ENCODE results near the gene CD99L2. TPM values are rescaled to one million over a fixed set of nuclear protein-coding genes. Genes with fewer than 3 reads are reported as not detected.

CD99L2 gene
- polyA plus RNA-seq, 3 donors, result 16.7 to 46.0 (median 44.1) TPM

DNA sequence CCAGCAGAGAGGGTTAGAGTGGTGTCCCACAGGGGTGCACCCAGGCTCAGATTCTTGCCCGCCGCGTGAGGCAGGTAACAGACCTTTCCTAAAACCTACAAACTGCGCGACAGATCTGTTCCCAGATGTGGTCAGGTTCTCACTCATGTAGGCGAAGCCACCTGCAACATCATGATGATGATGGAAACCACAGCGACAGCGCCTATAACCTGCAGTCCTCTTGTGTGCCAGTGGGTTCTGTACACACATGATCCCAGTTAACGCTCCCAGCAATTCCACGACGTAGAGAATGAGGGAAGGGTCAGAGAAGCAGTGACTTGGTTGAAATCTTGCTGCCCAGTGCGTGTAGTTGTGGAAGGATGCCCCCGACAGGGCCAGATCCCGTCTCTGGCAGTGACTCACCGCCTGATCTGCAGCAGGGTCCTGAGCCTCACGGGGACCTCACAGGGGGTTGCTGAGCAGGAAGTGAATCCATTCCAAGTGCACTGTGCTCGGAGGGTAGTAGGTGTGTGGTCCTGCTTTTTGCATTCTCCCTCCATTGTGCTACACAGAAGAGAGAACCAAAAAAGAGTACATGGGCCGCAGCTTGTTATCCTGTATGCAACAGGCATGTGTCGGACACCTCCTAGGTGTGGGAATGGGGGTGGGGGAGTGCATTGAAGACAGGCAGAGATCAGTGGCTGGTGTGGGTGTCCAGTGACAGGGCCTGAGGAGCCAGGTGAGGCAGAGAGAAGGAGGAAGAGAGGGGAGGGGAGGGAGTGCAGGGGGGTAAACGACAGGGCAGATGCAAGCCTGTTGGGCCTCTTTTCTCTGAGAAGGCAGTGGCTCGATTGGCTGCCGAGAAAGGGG is 138.7 kb downstream of the CD99L2 start:
- WGBS, 3 donors, result 81 to 93% (median 86%) methylated on average over 20 to 22 of the region's 22 CpGs

DNA sequence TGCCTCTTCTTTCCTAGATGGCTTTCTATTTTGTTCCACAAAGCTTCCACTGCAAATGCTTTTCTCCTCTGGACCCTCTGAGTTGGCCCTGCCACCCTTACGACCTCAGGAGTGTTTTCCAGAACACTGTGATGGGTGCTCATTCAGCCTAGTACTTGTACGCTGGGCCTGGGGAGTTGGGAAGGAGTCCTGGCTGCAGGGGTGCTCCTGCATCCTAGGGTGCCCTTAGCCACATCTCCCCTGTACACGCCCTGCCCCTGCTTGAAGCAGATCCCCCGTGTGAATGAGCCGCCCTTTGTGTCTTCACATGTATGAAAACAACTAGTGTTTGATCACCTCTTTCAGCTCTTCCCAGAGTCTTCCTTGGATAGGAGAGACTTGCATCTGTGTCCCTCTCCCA is 141.1 kb downstream of the CD99L2 start:
- no peak overlapping the region for H3K27ac ChIP-seq (ENCODE audit: low read depth, low read length)
- WGBS, 3 donors, result 88 to 96% (median 94%) methylated on average over 5 of the region's 5 CpGs

More for the DNA sequence above, 138.7 kb downstream of the CD99L2 start:
- H3K27ac ChIP-seq (ENCODE audit: low read depth, low read length), result no peak overlapping the region

GRCh38 chrX:150753968-150754367 is 144.5 kb downstream of the CD99L2 start:
- 90 to 95% (median 95%) methylated on average over 4 of the region's 4 CpGs for WGBS, 3 donors

GRCh38 chrX:150753357-150753756 is 145.1 kb downstream of the CD99L2 start:
- WGBS, 3 donors, result 64 to 89% (median 74%) methylated on average over 4 of the region's 4 CpGs

More at GRCh38 chrX:150753968-150754367, 144.5 kb downstream of the CD99L2 start:
- H3K27ac ChIP-seq (ENCODE audit: low read depth, low read length), result no peak overlapping the region

DNA sequence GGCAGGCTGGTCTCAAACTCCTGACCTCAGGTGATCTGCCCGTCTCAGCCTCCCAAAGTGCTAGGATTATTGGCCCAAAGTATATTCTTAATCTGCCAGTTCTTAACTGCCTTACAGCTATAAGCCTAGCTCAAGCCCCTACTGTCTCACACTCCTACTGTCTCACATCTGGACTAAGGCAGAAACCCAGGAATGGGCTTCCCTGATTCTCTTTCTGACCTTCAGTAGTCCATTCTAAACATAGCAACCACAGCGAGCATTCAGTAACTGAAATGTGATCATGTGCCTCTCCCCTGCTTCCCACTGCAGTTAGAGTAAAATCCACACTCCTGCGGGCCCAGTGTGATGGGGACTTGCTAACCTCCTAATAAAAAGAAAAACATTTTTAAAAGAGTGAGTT is 146.3 kb downstream of the CD99L2 start:
- WGBS, 3 donors, result 87 to 94% (median 93%) methylated on average over 3 of the region's 3 CpGs
- H3K27ac ChIP-seq (ENCODE audit: low read depth, low read length), result no peak overlapping the region

More at GRCh38 chrX:150753357-150753756, 145.1 kb downstream of the CD99L2 start:
- no peak overlapping the region for H3K27ac ChIP-seq (ENCODE audit: low read depth, low read length)

DNA sequence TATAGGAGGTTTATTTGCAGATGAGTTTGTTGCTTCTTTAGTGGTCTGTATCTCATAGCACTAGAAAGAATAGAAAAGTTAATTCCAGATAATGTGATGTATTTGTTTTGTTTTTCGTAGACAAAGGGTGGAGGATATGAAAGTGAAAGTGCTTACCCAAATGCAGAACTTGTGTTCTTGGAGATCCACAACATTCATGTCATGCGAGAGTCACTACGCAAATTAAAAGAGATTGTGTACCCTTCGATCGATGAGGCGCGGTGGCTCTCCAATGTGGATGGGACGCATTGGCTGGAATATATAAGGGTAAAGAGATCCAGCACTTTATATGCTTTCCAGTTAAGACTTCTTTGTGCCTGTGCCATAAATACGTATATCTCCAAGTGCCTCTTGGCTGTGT is 162.0 kb downstream of the CD99L2 start:
- WGBS, 3 donors, result 58 to 90% (median 76%) methylated on average over 9 of the region's 9 CpGs
- no peak overlapping the region for H3K27ac ChIP-seq (ENCODE audit: low read depth, low read length)

DNA sequence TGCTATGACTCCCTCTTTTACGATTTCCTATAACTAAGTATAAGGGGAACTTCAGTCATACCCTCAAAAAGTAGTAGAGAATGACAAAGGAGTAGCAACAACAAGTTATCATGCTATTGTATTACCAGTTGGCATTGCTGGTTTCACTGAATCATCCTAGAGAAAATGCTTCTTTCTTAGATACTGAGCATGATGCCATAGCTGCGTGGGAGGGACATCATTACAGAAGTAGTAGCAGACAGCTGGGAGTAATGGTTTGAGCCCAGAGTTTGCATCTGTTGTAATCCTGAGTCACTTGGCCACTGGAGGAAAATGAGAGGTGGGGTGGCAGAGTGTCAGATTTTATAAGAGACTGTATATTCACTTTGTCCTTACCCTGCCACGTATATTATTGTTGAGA is 166.7 kb downstream of the CD99L2 start:
- WGBS, 3 donors, result 66 to 88% (median 74%) methylated on average over 3 of the region's 3 CpGs
- H3K27ac ChIP-seq (ENCODE audit: low read depth, low read length), result no peak overlapping the region

DNA sequence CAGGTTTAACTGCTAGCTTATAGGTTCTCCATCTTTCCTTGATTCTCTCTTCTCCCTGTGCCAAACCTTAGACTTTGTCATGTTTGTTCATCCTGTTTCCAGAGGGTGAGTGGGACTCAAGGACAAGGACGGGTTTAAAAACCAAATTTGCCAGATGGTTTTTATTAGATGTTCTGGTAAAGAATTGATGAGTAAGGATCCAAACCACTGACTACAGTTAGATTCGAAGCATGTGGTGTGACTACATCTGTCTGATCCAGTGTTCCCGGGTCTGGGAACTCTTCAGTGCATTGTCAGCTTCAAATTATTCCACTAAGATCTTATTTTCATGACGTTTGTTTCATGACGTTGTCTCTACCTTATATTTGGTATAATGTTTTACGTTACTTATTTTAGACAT is 167.7 kb downstream of the CD99L2 start:
- H3K27ac ChIP-seq (ENCODE audit: low read depth, low read length), result no peak overlapping the region
- WGBS, 3 donors, result 78 to 90% (median 89%) methylated on average over 6 of the region's 6 CpGs

GRCh38 chrX:150729956-150730355 is 168.5 kb downstream of the CD99L2 start:
- WGBS, 3 donors, result 55 to 90% (median 62%) methylated on average over 5 of the region's 5 CpGs
- no peak overlapping the region for H3K27ac ChIP-seq (ENCODE audit: low read depth, low read length)

DNA sequence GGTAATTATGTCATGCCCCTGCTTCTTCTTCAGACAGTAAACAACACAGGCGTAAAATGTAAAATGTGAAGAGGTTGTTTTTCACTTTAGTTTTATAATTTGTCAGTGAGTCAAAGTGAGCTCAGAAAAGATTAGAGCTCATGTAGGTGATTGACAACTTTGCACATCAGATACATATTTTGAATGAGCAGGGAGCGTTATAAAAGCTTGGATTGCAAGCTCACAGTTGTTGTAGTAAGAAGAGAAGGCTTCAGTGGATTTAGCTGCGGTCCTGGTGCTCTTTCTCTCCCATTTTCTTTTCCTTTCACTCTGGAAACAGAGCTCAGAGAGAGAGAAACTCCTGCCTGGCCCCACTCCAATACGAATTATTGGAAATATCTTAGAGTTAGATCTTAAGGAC is 178.8 kb downstream of the CD99L2 start:
- H3K27ac ChIP-seq (ENCODE audit: low read depth, low read length), result no peak overlapping the region

More for the DNA sequence above, 178.8 kb downstream of the CD99L2 start:
- 59 to 93% (median 85%) methylated on average over 4 of the region's 4 CpGs for WGBS, 3 donors

Other genes starting within 250 kb of the CD99L2 start
- 1 to 10 TPM; 5.2 to 8.8 (median 5.4) TPM for gene MTMR1, start 205.3 kb downstream of the CD99L2 start, polyA plus RNA-seq
- gene HMGB3, start 84.7 kb upstream of the CD99L2 start, polyA plus RNA-seq, result 1 to 10 TPM; 3.0 to 10.0 (median 8.3) TPM

Measured in adipose tissue (tissue), 3 donors.